ENCODE measurements around the gene MED31. TPM values are rescaled to one million over a fixed set of nuclear protein-coding genes. Genes with fewer than 3 reads are reported as not detected.

The MED31 gene
- total and polyA plus RNA-seq, 3 donors from 2014 or later = 14.9 to 31.3 (median 19.3) TPM

DNA sequence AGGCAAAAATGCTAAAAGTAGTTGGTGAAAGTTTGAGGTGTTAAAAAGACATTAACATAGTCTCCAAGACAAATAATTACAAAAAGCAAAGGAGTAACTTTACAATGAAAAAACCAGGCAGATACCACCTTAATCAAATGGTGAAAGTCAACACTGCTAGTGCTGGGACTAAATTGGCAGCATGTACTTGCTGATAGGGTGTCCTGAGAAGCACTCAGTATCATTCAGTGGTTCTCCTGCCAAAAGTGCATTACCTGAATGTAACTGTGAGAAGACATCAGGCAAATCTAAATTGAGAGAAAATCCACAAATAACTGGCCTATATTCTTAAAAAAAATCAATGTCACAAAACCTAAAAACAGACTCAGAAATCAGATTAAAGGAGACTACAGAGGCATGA lies 18.9 kb downstream of the MED31 start:
- no peak for DNase-seq
- intact Hi-C loops (cut with DNase I; ENCODE audit: low total_unique reads) = no loop called here
- H3K27me3 ChIP-seq = no peaks in the 10 kb centered on the region
- TF ChIP-seq, protein P1, sequence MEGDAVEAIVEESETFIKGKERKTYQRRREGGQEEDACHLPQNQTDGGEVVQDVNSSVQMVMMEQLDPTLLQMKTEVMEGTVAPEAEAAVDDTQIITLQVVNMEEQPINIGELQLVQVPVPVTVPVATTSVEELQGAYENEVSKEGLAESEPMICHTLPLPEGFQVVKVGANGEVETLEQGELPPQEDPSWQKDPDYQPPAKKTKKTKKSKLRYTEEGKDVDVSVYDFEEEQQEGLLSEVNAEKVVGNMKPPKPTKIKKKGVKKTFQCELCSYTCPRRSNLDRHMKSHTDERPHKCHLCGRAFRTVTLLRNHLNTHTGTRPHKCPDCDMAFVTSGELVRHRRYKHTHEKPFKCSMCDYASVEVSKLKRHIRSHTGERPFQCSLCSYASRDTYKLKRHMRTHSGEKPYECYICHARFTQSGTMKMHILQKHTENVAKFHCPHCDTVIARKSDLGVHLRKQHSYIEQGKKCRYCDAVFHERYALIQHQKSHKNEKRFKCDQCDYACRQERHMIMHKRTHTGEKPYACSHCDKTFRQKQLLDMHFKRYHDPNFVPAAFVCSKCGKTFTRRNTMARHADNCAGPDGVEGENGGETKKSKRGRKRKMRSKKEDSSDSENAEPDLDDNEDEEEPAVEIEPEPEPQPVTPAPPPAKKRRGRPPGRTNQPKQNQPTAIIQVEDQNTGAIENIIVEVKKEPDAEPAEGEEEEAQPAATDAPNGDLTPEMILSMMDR (IDR thresholded peaks at IDR 0.05) = no peak
- no peak for TF ChIP-seq POLR2A (IDR thresholded peaks at IDR 0.05)
- H3K27ac ChIP-seq = no peak overlapping the region
- H3K36me3 ChIP-seq (ENCODE audit: low read depth, missing control alignments) = no peaks in the 10 kb centered on the region
- no peak overlapping the region for H3K4me3 ChIP-seq
- no peaks in the 10 kb centered on the region for H3K9me3 ChIP-seq
- H3K4me1 ChIP-seq = no peaks in the 10 kb centered on the region

DNA sequence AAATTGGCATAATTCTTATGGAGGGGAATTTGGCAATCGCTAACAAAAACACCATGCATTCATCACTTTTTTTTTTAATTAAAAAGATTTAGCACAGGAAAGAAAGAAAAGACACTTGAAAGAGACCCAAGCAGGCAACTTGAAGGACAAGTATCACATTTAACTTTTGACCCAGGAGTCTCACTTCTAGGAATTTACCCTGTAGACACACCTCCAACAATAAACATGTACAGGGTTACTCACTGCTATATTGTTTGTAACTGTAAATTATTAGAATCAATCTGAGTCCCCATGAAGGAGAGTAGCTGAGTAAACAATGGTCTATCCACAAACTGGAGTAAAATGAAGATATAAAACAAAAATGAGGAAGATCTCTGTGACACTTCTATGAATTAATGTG lies 21.0 kb downstream of the MED31 start:
- no peak overlapping the region for H3K27ac ChIP-seq
- TF ChIP-seq, protein P1 (IDR thresholded peaks at IDR 0.05) = no peak
- no peak for TF ChIP-seq POLR2A (IDR thresholded peaks at IDR 0.05)
- intact Hi-C loops (cut with DNase I; ENCODE audit: low total_unique reads) = no loop called here
- H3K9me3 ChIP-seq = no peaks in the 10 kb centered on the region
- DNase-seq = no peak
- H3K27me3 ChIP-seq = no peaks in the 10 kb centered on the region
- no peaks in the 10 kb centered on the region for H3K4me1 ChIP-seq
- no peaks in the 10 kb centered on the region for H3K36me3 ChIP-seq (ENCODE audit: low read depth, missing control alignments)
- no peak overlapping the region for H3K4me3 ChIP-seq
- 96 to 100% methylated on average over 1 of the region's 1 CpG for WGBS, 2 donors

DNA sequence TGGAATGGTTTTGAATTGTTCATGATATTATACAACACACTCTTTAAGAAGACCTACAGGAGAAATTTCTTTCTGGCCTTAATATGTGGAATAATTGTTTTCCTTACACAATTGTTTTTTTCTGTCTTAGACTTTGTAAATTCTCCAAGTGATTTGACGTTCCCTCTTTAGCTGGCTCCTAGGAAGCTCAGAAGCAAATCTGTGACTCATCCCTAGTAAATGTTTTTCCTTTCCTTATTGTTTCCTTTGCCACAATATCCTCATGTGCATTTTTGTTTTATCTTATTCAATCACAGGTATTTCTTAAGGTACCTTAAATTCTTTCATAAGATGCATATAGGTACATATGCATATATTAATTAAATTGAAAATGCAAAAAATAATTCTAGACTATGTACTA lies 24.4 kb downstream of the MED31 start:
- Histone ChIP-seq H3K27me3 (no peaks in the 10 kb centered on the region), H3K4me3 (no peak overlapping the region), H3K36me3 (ENCODE audit: low read depth, missing control alignments) (no peaks in the 10 kb centered on the region), H3K27ac (no peak overlapping the region), H3K4me1 (no peaks in the 10 kb centered on the region), H3K9me3 (no peaks in the 10 kb centered on the region)
- 76 to 79% methylated on average over 1 of the region's 1 CpG for WGBS, 2 donors
- TF ChIP-seq, protein P1 (IDR thresholded peaks at IDR 0.05) = no peak
- no peak for TF ChIP-seq POLR2A (IDR thresholded peaks at IDR 0.05)
- no peak for DNase-seq
- intact Hi-C loops (cut with DNase I; ENCODE audit: low total_unique reads) = no loop called here

DNA sequence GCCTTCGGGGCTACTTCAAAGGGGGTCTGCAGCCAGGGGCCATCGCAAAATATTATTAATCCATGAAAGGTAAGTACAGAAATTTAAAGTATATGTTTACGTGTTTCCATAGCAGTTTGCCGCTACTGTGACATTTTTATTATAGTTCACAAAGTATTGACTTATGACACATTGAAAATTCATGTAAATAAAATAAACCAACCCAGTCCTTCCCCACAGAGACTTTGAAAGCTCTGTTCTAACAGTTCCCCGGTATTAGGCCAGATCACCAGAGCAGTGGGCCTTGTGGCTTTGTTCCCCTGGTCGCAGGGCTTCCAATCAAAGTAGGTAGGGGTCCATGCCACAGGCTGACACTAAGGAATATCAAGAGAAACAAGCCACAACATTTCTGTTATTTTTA lies 24.8 kb downstream of the MED31 start:
- no peaks in the 10 kb centered on the region for H3K36me3 ChIP-seq (ENCODE audit: low read depth, missing control alignments)

DNA sequence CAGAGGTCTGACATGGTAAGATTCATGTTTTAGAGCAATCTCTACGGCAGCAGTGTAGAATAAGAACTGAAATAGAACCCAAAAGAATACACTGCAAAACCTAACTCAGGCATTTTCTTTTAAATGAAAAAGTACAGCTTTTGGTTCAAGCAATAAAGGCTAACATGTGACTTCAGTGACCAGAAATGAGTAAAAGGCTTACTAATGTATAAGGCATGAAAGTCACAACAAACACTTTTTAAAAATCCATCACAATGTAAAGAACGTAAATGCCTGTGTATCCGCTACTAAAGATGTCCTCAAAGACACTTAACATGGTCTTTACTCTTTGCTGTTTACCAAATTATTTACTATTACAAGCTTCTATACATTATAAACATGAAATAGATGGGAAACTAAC lies 27.5 kb downstream of the MED31 start:
- no peak overlapping the region for H3K4me3 ChIP-seq
- no peak overlapping the region for H3K27ac ChIP-seq
- no peak for DNase-seq
- no peaks in the 10 kb centered on the region for H3K27me3 ChIP-seq
- no peak for TF ChIP-seq POLR2A (IDR thresholded peaks at IDR 0.05)
- TF ChIP-seq, protein P1 (IDR thresholded peaks at IDR 0.05) = no peak
- 95 to 96% methylated on average over 3 of the region's 3 CpGs for WGBS, 2 donors
- intact Hi-C loops (cut with DNase I; ENCODE audit: low total_unique reads) = no loop called here
- no peaks in the 10 kb centered on the region for H3K36me3 ChIP-seq (ENCODE audit: low read depth, missing control alignments)
- no peaks in the 10 kb centered on the region for H3K4me1 ChIP-seq
- H3K9me3 ChIP-seq = no peaks in the 10 kb centered on the region

More for the DNA sequence above, 24.8 kb downstream of the MED31 start:
- H3K4me1 ChIP-seq = no peaks in the 10 kb centered on the region
- DNase-seq = no peak
- no peak overlapping the region for H3K27ac ChIP-seq
- H3K9me3 ChIP-seq = no peaks in the 10 kb centered on the region
- intact Hi-C loops (cut with DNase I; ENCODE audit: low total_unique reads) = no loop called here
- WGBS, 2 donors = 87 to 96% methylated on average over 6 of the region's 6 CpGs
- H3K4me3 ChIP-seq = no peak overlapping the region
- no peaks in the 10 kb centered on the region for H3K27me3 ChIP-seq
- TF ChIP-seq, protein P1 (IDR thresholded peaks at IDR 0.05) = no peak
- TF ChIP-seq POLR2A (IDR thresholded peaks at IDR 0.05) = no peak

Data from testis (tissue), 3 donors.